Right atrium auricular region (tissue), 2 donors: ENCODE results near the gene SLC22A17. TPM values are rescaled to one million over a fixed set of nuclear protein-coding genes. Genes with fewer than 3 reads are reported as not detected.
A peak's percentile ranks its signal among the peaks of the same experiment; 100 is the strongest.

Experiments
- DNase-seq: peaks from one replicate; pipeline ENCODE4 v3.0.0-alpha.2; 2019; ENCODE audit warnings: low spot score
- H3K27ac ChIP-seq, 2 donors: fragments of 200-600 bp; sonication (generic); 1 replicate in 1 of 2; 2 replicates in 1 of 2; pipeline ENCODE4 v1.5.1; 2016 to 2019
- H3K27me3 ChIP-seq, 2 donors: fragments of 200-600 bp; sonication (generic); one replicate each; pipeline versions ENCODE4 v1.5.1 to v1.6.0; 2017 to 2019
- H3K36me3 ChIP-seq: fragments of 200-600 bp; sonication (generic); one replicate; pipeline ENCODE4 v1.5.1; 2016
- H3K4me1 ChIP-seq, 2 donors: fragments of 200-600 bp; sonication (generic); one replicate each; pipeline versions ENCODE4 v1.5.1 to v1.6.0; 2017 to 2019
- H3K4me3 ChIP-seq, 2 donors: fragments of 200-600 bp; sonication (generic); 1 replicate in 1 of 2; 2 replicates in 1 of 2; pipeline ENCODE4 v1.5.1; 2017 to 2019; ENCODE audit warnings: mild to moderate bottlenecking in 1 of 2, moderate library complexity in 1 of 2
- H3K9me3 ChIP-seq, 2 donors: fragments of 200-600 bp; sonication (generic); one replicate each; pipeline ENCODE4 v1.5.1; 2019
- total RNA-seq, 2 donors: library from RNA; depleted of rRNA; stranded (reverse); fragments of >200 nt; gene quantifications; one replicate each; pipeline ENCODE4 v1.1.0, GENCODE V29; 2016
- TF ChIP-seq, protein P1 (sequence below), 2 donors: fragments of 200-600 bp; sonication (generic); IDR thresholded peaks; one replicate each; pipeline ENCODE4 v1.5.1; 2019; ENCODE audit warnings: antibody characterized with exemption in 2 of 2

The SLC22A17 gene
- total RNA-seq, 2 donors from 2014 or later = 29.4 to 47.0 TPM

DNA sequence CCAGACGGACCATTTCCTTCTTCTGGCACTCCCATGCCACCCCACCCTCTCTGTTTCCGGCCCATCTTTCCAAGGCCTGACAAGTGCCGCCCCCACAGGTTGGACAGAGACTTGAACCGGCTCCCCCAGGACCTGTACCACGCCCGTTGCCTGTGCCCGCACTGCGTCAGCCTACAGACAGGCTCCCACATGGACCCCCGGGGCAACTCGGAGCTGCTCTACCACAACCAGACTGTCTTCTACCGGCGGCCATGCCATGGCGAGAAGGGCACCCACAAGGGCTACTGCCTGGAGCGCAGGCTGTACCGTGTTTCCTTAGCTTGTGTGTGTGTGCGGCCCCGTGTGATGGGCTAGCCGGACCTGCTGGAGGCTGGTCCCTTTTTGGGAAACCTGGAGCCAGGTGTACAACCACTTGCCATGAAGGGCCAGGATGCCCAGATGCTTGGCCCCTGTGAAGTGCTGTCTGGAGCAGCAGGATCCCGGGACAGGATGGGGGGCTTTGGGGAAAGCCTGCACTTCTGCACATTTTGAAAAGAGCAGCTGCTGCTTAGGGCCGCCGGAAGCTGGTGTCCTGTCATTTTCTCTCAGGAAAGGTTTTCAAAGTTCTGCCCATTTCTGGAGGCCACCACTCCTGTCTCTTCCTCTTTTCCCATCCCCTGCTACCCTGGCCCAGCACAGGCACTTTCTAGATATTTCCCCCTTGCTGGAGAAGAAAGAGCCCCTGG lies 23.0 kb upstream of the SLC22A17 start:
- Histone ChIP-seq H3K36me3 (no peaks in the 10 kb centered on the region), H3K4me3 (no peak overlapping the region), H3K9me3 (no peaks in the 10 kb centered on the region), H3K4me1 (no peaks in the 10 kb centered on the region), H3K27ac (peak overlapping the region in 1 of 2 donors; percentile 42), H3K27me3 (no peaks in the 10 kb centered on the region)
- TF ChIP-seq, protein P1, sequence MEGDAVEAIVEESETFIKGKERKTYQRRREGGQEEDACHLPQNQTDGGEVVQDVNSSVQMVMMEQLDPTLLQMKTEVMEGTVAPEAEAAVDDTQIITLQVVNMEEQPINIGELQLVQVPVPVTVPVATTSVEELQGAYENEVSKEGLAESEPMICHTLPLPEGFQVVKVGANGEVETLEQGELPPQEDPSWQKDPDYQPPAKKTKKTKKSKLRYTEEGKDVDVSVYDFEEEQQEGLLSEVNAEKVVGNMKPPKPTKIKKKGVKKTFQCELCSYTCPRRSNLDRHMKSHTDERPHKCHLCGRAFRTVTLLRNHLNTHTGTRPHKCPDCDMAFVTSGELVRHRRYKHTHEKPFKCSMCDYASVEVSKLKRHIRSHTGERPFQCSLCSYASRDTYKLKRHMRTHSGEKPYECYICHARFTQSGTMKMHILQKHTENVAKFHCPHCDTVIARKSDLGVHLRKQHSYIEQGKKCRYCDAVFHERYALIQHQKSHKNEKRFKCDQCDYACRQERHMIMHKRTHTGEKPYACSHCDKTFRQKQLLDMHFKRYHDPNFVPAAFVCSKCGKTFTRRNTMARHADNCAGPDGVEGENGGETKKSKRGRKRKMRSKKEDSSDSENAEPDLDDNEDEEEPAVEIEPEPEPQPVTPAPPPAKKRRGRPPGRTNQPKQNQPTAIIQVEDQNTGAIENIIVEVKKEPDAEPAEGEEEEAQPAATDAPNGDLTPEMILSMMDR (IDR thresholded peaks at IDR 0.05) = no peak
- DNase-seq = no peak

DNA sequence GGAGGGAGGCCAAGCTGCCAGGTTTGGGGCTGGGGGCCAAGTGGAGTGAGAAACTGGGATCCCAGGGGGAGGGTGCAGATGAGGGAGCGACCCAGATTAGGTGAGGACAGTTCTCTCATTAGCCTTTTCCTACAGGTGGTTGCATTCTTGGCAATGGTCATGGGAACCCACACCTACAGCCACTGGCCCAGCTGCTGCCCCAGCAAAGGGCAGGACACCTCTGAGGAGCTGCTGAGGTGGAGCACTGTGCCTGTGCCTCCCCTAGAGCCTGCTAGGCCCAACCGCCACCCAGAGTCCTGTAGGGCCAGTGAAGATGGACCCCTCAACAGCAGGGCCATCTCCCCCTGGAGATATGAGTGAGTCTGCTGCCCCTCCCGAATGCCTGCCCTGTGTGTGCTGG lies 20.4 kb upstream of the SLC22A17 start:
- TF ChIP-seq, protein P1 (IDR thresholded peaks at IDR 0.05) = no peak
- Histone ChIP-seq H3K27me3 (no peaks in the 10 kb centered on the region), H3K36me3 (no peaks in the 10 kb centered on the region), H3K4me3 (no peak overlapping the region), H3K4me1 (no peaks in the 10 kb centered on the region), H3K27ac (no peak overlapping the region), H3K9me3 (no peaks in the 10 kb centered on the region)
- DNase-seq = no peak

DNA sequence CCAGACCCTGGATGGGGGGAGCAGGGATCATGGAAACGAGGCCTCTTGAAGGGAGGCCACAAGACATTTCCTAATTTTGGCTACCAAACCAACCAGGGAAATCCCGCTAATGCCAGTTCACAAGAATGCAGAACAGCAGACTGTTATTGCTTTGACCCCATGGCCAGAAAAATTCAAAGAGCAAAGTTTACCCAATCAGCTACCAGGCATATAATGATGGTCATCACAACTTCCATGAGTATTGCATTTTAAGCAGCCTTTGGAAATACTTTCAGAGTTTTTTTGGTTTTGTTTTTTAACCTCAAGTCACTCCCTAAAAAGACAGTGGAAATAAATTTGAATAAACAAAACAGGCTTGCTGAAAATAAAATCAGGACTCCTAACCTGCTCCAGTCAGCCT lies 19.8 kb upstream of the SLC22A17 start, which contains the start of gene IL25:
Gene IL25, plus strand, starts transcription at position 301 of the 400 bp plus-strand sequence.
- no peak within 1 kb of the TSS for H3K27ac ChIP-seq
- no peaks in the 10 kb centered on the region for H3K27me3 ChIP-seq
- H3K36me3 ChIP-seq = no peaks in the 10 kb centered on the region
- no peak within 1 kb of the TSS for H3K4me3 ChIP-seq
- H3K4me1 ChIP-seq = no peaks in the 10 kb centered on the region
- TF ChIP-seq, protein P1 (IDR thresholded peaks at IDR 0.05) = no peak
- DNase-seq = no peak
- H3K9me3 ChIP-seq = no peaks in the 10 kb centered on the region

DNA sequence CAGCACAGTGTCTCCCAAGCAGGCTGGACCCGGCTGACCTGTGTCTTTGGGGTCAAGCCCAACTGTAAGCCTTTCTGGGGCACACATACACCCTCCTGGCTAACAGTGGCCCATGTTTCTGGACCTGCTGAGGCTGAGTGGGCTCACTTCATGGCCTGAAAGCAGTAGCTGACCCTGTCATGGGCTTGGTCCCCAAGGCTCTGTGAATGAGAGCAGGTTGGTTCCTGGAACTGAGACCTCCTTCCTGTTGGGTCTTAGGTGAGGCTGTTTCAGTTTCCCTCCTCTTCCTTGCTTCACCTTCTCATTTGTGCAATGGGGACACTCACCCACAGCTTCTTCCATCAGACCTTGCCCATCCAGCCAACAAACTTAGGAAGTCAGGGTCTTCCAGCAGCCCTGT lies 19.2 kb upstream of the SLC22A17 start:
- Histone ChIP-seq H3K4me1 (no peaks in the 10 kb centered on the region), H3K27me3 (no peaks in the 10 kb centered on the region), H3K9me3 (no peaks in the 10 kb centered on the region), H3K36me3 (no peaks in the 10 kb centered on the region), H3K27ac (no peak overlapping the region), H3K4me3 (no peak overlapping the region)
- DNase-seq = no peak
- TF ChIP-seq, protein P1 (IDR thresholded peaks at IDR 0.05) = no peak

DNA sequence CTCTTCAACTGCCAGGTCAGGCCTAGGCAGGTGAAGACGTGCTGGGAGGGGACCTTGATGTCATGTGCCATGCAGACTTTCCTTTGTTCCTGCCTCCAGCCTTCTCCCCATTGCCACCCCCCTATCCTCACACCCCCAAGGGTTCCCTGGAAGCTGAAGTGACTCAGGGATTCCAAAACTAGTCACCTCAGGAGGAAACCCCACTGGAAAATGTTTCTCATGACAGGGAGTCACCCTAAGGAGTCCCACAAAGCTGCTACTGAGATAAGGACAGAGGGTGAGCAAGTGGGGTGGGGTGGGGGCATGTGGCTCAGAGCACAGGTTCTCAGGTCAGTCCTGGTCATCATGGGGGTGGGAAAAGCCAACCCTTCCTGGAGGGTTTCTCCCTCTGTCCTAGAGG lies 17.5 kb upstream of the SLC22A17 start:
- peaks cover 0 to 8% of the 10 kb centered on the region in 2 donors for H3K4me1 ChIP-seq
- no peak overlapping the region for H3K4me3 ChIP-seq
- no peaks in the 10 kb centered on the region for H3K36me3 ChIP-seq
- no peaks in the 10 kb centered on the region for H3K27me3 ChIP-seq
- no peaks in the 10 kb centered on the region for H3K9me3 ChIP-seq
- no peak for DNase-seq
- TF ChIP-seq, protein P1 (IDR thresholded peaks at IDR 0.05) = no peak
- H3K27ac ChIP-seq = no peak overlapping the region
